Activated T-cell treated with anti-CD3 and anti-CD28 coated beads, Interleukin-2, amount 50 U/mL, for 1 hour (primary cell): ENCODE results near the gene B4GALT2.

Experiments
- DNase-seq: peaks from one replicate; pipeline ENCODE4 v3.0.0-alpha.2; 2020

The B4GALT2 gene

DNA sequence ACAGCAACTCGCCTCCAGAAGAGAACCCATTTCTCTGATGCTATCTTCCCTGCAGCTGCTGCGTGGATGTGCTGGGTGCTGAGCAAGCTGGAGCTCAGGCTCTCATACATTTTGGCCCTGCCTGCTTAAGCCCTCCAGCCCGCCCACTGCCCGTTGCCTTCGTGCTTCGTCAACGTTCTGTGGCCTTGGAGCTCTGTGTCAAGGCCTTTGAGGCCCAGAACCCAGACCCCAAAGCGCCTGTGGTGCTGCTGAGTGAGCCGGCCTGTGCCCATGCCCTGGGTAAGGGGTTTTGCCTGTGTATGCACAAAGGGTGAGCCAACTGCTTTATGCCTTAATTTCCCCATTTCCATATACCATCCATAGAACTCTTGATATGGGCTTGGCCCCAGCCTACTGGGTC lies 8.1 kb upstream of the B4GALT2 start:
- no peak for DNase-seq

DNA sequence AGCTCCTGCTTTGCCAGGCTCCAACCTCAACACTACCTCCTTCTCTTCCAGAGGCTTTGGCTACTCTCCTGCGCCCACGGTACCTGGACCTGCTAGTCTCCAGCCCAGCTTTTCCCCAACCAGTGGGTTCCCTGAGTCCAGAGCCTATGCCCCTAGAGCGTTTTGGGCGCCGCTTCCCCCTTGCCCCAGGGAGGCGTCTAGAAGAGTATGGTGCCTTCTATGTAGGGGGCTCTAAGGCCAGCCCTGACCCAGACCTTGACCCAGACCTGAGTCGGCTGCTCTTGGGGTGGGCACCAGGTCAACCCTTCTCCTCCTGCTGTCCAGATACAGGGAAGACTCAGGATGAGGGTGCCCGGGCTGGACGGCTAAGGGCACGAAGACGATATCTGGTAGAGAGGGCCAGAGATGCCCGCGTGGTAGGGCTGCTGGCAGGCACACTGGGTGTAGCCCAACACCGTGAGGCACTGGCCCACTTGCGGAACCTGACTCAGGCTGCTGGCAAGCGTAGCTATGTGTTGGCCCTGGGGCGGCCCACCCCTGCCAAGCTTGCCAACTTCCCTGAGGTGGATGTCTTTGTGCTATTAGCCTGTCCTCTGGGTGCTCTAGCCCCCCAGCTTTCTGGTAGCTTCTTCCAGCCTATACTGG lies 7.6 kb upstream of the B4GALT2 start:
- no peak for DNase-seq

DNA sequence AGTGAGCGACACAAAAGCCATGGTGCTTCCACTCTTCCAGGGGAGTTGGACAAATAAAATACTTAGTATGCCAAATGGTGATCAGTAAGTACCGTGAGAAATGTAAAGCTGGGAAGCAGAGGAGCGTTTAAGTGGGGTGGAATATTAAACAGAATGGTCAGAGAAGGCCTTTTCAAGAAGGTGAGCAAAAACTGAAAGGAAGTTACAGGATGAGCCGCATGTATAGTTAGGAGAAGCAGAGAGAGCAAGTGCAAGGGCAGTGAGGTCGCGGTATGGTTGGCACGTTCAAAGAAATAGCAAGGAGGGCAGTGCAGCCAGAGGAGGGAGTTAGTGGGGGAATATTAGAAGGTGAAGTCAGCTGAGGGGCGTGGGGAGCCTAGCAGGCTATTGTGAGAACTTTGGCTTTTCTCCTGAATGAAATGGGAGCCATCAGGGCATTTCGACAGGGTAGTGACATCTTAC lies 5.0 kb upstream of the B4GALT2 start:
- DNase-seq = no peak

- peak; percentile 93 for DNase-seq
These were observed 4.4 kb upstream of the B4GALT2 start, which contains the start of gene ATP6V0B for GRCh38 chr1:43974443-43975248. Gene ATP6V0B (plus strand): TSS chr1:43974960. CDS start chr1:43975041, 81 bp downstream.

DNA sequence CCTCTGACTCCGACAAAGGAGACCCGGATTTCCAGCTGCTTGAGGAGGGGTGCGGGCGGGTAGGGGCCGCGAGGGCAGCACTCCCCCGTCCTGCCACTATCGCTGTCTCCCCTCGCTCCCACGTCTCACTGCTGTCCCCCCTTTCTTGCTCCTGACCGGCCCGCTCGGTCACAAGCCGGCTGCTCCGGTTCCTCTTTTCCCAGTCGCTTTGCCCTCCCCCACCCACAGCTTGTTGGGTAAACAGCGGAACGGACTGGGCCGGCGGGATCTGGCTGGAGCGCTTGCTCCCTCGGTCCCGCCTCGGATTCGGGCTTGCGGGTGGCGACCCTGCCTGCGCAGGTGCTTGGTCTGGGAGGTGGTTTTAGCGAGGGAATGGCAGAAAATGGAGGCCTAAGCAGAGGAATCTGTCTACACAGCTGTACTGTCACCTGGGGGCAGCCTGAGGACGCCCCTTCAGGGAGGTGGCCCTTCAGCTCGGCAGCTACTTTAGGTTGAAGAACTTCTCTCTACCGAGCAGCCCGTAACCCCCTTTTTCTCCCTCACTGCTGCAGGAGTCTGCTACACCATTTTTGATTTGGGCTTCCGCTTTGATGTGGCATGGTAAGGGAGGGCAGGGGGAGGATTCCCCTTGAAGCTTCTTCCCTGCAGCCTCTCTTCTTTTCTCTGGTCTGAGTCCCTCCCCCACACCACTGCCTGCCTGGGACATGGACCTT lies 3.6 kb upstream of the B4GALT2 start:
- peak; percentile 45 for DNase-seq

DNA sequence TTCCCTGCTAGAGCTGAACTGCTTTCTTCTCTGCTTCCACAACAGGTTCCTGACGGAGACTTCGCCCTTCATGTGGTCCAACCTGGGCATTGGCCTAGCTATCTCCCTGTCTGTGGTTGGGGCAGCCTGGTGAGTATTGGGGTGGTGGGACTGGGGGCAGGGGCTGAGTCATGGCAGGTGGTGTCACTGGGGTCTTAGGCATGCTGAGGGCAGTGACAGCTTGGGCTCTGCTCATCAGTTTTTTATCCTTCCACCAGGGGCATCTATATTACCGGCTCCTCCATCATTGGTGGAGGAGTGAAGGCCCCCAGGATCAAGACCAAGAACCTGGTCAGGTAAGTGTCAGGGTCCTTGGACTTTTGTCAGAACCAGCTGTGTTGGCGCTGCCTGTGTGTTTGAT lies 3.0 kb upstream of the B4GALT2 start:
- no peak for DNase-seq

DNA sequence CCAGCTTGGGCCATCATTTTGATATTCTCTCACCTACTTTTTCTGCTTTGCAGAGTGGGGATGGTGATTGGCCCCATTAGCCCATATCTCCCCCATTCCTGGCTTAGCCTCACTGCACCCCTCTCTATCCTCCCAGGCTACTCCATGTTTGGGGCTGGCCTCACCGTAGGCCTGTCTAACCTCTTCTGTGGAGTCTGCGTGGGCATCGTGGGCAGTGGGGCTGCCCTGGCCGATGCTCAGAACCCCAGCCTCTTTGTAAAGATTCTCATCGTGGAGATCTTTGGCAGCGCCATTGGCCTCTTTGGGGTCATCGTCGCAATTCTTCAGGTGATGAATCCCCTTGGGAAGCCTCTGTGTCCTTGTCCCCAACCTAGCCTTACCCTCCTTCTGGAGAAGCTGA lies 2.1 kb upstream of the B4GALT2 start:
- no peak for DNase-seq

- no peak for DNase-seq
These were observed 1.4 kb upstream of the B4GALT2 start for GRCh38 chr1:43977376-43978263.

DNA sequence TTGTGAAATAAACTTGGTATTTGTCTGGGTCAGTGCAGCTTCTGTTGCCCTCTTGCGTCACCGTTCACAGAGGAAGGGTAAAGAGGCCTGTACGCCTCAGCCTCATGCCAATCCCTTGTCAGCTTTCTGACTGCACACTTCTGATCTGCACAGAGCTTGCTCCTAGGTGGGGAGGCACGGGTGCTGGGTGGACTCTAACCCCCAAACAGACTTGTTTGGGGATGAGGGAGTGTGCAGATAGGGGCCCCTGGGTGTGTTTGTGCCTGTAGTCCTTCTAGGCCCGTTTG lies 803 bp upstream of the B4GALT2 start:
- no peak for DNase-seq

- no peak for DNase-seq
These were observed 184 bp downstream of the B4GALT2 start for GRCh38 chr1:43979261-43979527.

DNA sequence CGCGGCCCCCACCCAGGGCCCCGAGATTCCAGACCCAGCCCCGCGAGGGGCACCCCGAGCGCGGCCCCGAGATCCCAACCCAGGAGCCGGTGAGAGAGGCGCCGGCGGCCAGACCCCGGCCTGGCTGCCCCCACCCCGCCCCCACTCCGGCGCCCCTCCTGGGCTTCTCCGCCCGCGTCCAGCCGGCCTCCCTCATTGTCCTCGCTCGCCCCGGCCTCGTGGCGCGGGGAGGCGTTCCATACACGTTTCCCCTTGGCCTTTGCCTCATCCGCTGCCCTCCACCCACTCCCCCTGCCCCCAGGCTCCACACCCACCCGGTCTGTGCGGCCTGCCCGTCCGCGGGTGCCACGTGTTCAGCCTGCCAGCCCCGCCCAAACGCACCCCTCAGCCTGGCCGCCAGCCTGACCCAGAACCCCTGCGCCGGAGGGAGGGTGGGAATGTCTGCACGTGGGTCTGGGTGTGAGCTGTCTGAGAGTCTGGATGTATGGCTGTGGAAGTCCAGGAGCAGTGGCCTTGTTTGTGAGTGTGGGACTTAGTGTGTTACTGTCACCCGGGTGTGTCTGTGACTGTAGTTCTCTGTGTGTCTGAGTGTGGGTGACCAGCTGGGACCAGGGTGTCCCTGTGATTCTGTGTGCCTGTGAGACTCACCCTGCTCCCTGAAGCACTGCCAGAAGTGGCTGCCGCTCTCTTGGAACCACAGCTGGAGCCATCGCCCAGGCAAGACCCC lies 681 bp downstream of the B4GALT2 start:
- peak; percentile 30 for DNase-seq

DNA sequence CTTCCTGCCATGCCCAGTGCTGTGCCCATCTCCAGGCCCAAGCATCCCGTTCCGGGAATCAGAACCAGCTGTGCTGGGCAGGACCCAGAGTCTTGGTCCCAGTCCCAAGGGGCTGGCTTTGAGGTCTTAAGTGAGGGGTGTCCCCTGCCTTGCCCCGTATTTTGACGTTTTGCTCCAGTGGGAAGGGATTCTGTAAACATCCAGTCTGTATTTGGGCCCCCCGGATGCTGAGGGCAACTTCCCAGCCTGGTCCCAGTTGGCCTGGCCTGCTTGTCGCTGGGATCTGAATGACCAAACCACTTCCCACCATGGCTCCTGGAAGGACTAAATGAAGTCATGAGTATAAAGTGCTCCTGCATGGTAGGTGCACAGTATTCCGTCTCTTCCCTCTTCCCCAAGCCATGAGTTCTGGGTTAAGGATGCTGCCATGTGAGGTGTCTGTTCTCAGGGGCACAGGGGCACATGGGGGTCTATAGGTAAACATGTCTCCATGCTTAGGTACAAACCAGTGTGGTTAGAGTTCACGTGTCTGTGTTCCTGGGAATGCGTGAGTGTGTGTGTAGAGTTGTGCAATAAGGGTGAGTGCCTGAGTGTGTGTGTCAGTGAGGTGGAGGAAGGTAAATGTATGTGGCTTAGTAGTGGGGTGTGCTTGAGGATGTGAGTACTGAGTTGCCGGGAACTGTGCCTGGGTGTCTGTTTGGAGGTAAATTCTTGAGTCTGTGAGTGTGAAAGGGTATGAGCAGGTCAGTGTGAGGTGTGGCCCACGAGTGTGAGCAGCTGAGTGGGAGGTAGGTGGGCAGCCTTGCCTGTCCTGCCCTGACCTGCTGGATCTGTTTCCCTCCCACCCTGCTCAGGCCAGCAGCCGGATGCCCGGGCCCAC lies 1.5 kb downstream of the B4GALT2 start:
- no peak for DNase-seq

DNA sequence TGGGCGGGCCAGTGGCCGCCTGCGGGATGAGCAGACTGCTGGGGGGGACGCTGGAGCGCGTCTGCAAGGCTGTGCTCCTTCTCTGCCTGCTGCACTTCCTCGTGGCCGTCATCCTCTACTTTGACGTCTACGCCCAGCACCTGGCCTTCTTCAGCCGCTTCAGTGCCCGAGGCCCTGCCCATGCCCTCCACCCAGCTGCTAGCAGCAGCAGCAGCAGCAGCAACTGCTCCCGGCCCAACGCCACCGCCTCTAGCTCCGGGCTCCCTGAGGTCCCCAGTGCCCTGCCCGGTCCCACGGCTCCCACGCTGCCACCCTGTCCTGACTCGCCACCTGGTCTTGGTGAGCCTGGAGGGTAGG lies 2.1 kb downstream of the B4GALT2 start:
- DNase-seq = no peak

GRCh38 chr1:43981636-43982035 lies 2.6 kb downstream of the B4GALT2 start:
- no peak for DNase-seq

- DNase-seq = no peak
These were observed 3.2 kb downstream of the B4GALT2 start for GRCh38 chr1:43982241-43982640.

DNA sequence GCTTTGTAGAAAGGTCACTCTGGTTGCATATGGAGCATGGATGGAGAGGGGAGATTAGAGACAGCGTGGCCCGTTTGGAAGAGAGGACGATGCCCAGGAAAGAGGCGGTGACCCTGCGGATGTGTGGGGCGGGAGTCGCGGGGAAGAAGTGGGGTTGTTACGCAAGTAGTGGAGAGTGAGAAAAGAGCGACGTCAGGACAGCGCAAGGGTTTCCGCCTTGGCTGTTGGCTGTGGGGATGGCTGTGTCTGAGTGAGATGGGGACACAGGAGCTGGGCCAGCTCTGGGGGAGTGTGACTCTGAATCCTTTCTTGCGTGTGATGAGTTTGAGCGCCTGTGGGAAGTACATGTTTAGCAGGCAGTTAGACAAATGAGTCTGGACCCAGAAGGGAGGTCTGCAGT lies 3.8 kb downstream of the B4GALT2 start:
- DNase-seq = no peak

DNA sequence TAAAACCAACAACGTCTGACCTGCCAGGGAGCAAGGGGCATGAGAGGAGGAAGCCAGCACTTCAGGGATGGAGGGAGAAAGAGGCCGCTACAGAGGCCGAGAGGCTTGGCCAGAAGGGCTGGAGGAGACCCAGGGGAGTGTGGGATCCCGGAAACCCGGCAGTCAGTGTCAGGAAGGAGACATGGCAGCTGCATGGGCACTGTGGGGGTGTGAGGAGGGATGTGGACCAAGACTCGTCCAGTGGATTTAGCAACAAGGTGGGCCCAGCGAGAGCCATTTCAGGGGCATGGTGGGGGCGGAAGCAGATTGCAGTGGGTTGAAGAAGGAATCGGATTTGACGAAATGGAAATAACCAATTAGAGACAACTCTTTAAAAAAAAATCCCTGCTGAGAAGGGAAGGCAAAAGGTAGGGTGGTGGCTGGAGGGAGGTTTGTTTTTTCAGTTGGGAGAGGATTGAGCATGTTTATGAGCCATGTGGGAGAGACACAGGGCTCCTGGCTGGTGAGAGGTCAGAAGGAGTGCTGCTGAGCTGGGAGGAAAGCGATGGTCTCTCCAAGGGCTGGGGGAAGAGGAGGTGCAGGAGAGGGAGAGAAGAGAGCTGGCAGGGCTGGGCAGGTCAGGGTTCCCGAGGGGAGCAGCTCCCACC lies 4.4 kb downstream of the B4GALT2 start:
- no peak for DNase-seq

- DNase-seq = no peak
These were observed 5.8 kb downstream of the B4GALT2 start for GRCh38 chr1:43984855-43985254.

DNA sequence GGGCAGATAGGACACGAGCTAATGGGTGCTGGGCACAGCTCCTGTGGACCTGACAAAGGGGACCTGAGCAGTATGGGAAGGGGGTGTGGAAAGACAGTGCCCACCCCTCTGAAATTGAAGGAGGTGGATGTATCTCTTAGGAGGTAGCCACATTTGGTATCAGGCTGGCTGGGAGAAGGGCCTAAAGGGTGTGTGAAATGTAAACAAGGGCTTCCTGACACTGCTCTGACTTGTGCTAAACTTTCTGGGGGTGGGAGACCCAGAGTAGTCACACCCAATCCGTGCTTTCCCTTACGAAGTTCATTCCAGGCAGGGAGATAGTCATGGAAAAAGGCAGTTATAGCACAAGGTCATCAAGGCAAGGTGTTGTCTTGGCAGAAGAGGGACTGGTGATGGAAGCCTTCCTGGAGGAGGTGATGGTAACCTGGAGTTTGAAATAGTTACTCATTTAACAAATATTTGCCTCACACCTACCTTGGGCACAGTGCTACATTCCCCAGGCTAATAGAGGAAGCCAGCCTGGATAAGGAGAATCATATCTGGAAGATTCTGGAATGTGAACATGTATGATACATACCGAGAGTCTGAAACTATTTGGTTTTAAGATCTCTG lies 7.1 kb downstream of the B4GALT2 start:
- DNase-seq = no peak

GRCh38 chr1:43986712-43987111 lies 7.7 kb downstream of the B4GALT2 start:
- no peak for DNase-seq
